Stimulated activated CD8-positive, alpha-beta memory T cell treated with anti-CD3 and anti-CD28 coated beads, Interleukin-7, amount 100 ng/mL, for 4 hours (primary cell): ENCODE data around the gene UTP11.

Source experiments
- DNase-seq, 2 donors: peaks; one replicate each; pipeline ENCODE4 v3.0.0-alpha.2; 2020; ENCODE audit warnings: low read depth in 2 of 2

The UTP11 gene

DNA sequence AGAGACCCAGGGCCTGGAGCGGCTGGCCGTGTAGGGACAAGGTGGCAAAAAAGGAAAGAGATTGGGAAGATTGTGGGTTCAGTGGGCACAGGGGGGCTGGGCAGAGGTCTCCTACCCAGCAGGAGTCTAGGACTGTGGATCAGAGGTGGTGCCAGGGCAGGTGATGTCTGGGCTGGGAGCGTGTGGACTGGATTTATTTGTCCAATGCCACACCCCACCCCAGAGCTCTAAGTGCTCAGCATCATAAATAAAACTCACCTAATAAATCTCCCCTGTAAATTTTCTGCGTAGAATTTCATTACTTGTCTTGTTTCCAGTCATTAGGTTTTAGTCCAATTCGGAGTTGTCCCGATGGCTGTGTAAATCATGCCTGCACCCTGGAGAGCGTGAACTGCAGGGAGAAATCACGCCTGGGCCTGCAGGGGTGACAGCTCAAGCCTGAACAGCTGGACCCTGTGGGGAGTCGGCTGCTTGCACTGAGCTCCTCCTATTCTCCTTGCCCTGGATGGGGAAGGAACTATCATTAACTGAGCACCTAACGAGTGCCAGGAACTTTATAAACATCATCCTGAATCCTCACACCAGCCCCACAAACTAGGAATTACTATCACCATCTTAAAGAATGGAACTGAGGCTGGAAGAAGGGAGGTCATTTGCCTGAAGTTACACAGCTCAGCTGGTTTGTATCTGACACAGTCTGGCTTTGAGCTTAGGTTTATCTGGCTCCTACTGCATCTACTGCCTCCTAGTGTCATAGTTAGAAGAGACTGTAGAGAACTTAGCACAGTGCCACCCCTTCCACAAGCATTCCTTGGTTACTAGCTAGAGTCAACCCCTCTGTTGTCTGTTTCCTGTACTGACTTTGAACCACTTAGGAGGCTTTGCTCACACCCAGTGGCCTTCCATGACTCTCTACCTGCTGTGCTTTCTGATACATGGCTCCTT, 59.0 kb downstream of the UTP11 start:
- no peak for DNase-seq

DNA sequence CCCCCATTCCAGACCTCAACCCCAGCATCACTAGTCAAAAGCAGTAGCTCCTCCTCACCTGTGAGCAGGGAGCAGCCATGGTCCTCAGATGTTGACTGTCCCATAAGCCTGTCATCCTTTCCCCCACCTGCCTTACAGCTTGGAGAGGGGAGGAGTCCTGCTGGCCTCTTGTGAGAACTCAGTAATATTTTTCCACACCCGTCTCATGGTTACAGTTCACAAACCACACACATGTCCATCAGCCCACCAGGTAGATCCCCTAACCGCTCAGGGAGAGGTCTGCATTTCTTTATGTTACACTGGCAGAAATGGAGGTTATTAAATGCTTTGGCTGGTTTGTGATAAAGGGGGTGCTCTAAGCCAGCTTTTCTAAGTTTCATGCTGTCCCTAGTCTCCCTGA, 60.3 kb downstream of the UTP11 start:
- no peak for DNase-seq

DNA sequence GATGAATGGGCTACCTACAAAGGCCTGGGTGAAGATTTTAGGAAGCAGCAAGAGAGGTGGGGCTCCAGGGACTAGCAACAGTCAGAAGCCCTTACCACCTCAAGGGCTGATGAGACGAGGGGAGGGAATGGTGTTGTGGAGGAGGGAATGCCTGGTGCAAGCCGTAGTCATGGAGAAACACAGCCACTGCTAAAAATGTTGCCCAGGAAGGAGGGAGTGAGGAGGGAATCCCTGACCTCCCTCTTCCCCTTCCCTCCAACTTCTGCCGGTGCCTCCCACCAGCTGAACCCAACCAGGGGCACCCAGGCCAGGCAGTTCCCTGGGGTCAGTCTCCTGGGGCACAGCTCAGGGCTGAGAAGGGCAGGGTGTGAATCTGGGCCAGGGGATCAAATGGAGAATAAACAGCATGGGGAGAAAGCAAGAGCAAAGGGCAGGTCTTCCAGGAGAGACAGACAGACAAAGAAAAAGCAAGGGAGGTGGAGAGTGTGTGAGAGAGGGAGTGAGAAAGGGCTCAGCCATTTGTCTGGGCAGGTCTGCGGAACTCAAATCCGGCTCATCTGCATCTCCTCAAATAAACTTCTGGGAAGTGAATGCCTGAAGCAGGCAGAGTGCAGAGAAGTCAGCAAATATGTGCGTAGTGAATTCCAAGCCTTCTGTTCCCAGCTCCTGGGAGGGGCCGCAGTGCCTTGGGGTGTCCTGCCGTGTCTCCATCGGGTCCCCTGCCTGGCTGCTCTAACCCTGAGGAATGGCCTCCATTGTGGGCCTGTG, 61.2 kb downstream of the UTP11 start:
- no peak for DNase-seq

DNA sequence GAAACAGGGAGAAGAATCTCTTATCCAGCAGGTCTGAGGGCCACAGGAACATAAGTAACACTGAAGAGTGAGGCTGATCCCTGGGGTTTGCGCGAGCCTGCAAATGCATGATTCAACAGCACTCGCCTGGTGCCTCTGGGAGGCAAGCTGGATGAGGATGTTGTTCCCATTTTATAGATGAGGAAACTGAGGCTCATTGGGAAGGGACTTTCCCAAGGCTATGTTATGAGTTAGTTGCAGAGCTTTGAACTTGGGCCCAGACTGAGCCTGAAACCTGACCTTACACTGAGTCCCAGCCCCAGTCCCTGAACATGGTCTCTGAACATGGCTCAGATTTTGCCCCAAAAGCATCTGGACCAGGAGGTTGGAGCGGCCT, 61.8 kb downstream of the UTP11 start:
- DNase-seq: no peak
